Measurements from ENCODE around the gene PTTG2.
A peak's percentile ranks its signal among the peaks of the same experiment; 100 is the strongest.
"Not testable (repeated sequence)": the region's sequence is repeated elsewhere in the genome, so short reads cannot be mapped to it uniquely, and the experiment has no call there.

PTTG2 gene

DNA sequence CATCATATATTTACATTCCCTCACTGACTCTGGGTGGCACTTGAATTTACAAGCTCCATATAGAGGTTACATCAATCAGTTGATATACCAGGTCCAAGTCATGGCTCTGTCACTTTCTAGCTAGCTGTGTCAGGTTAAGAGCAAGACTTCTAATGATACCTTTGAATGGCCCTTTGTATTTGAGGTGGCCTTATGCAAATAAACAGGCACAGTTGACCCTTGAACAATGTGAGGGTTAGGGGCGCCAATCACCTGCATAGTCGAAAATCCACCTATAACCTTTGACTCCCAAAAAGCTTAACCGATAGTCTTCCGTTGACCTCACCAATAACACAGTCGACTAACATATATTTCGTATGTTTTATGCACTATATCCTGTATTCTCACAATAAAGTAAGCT lies 1.3 kb upstream of the PTTG2 start:
- DNase-seq: no peak

- no peak for DNase-seq
Observed at GRCh38 chr4:37960679-37961450, 667 bp downstream of the PTTG2 start.

DNA sequence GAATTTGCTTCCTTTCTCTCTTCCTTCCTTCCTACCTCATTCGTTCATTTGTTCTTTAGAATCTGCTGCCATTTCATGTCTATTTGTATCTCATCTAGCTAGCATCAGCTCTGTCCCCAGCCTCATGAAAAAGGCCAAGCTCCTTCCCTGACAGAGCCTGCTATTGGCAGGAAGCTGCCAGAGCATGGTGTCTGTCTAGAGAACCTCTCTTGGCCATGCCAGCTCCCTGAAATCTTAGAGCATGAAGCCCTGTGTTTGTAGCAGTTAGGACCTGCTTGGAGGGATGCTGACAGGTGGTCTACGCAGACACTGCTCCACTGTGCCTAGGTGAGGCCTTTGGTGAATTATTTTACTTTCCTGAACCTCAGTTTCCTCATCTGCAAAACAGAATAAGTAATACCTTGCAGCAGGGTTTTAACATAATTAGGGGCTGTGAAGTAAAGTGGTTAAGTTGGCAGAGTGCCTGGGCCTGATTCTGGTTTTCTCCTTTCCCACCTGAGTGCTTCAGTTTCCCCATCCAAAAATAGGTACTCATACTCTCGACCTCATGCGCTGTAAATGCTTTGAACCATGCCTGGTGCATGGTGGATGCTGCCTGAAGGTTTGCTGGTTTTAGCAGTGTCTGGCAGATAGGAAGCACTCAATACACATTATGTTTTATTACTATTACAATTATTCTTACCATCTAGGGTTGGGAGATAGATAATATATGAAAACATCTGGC lies 4.7 kb downstream of the PTTG2 start:
- DNase-seq: no peak

DNA sequence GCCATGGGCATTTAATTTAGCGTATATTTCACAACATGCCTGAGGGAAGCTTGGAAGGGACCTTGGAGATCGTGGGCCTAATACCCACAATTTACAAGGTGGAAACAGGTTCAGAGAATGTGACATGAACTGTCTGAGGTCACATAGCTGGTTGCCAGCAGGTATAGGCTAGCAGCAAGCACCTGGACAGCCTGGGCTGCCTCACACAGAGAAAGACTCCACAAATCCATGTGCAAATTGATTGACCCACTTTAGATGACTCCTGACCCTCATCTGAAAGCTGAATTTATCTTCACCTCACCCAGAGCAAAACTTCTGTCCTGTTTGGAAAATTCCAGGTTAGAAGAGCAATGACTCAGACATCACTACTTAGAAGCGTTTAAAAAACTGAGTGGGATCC lies 5.8 kb downstream of the PTTG2 start:
- no peak for DNase-seq

- DNase-seq: no peak
Observed at GRCh38 chr4:37967736-37968135, 7.5 kb downstream of the PTTG2 start.

DNA sequence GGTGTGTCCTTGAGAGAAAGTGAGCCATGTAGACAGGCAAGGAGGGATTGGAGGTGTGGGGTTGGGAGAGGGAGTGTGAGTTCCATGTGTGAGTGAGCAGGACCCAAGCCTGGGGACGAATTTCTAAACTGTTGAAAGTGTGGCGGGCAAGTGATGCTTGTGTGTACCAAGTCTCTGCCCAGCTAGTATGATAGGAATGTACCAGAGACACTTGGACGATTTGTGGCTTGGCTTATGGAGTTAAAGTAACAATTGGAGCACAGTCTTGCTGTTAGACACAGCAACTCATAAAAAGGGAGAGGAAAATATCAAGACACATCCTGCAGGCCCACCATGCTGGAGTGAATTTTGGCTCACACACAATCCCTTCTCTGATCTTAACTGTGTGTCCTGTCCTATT lies 8.5 kb downstream of the PTTG2 start:
- no peak for DNase-seq

DNA sequence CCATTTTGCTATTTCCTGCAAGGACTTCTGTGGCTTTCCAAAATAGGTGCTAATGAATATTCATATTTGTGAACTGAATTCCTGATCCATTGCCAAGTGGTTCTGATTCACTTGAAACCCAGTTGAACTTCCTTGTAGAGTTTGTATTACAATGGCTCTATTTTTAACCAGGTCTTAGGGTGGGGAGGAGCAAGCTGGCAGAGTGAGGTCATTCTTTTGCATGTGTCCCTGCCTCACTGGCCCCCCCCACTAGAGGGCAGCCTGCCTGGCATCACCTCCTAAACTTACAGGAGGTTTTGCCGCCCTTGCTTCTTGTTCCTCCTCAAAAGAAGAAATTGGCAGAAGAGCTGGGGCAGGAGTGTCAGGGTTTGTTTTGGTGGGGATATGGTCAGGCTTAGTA lies 10.5 kb downstream of the PTTG2 start:
- DNase-seq: peak; percentile 51 to 58

- DNase-seq: no peak
Observed at GRCh38 chr4:37971202-37971601, 11.0 kb downstream of the PTTG2 start.

- DNase-seq: no peak
Observed at GRCh38 chr4:37973441-37973840, 13.2 kb downstream of the PTTG2 start.

DNA sequence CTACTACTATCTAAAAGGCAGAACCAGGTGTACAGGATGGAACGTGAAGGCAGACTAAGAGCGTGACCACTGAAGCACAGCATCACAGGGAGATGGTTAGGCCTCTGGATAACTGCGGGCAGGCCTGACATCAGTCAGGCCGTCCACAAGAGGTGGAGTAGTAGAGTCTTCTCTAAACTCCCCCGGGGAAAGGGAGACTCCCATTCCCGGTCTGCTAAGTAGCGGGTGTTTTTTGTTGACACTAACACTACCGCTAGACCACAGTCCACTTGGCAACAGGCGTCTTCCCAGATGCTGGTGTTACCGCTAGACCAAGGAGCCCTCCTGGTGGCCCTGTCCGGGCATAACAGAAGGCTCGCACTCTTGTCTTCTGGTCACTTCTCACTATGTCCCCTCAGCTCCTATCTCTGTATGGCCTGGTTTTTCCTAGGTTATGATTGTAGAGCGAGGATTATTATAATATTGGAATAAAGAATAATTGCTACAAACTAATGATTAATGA lies 15.2 kb downstream of the PTTG2 start:
- DNase-seq: not testable (repeated sequence)

DNA sequence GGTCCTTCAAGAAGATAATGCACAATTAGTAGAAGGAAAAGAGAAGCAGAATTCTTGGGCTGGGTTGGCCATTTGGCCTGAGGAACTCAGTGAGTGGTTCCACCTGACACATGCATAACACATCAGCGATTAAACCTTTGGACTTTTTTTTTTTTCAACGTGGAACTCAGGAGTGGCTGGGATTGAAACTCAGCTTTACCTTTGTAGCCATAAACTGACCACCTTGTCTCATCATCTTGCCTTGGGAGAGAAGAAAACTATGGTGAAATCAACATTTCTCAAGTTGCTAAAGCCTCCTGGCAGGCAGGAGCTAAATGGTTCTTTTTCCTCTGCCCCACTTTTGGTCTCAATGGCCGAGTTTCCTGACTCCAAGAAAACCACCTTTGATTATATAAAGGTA lies 16.3 kb downstream of the PTTG2 start:
- DNase-seq: no peak

GRCh38 chr4:37976991-37977470 lies 16.8 kb downstream of the PTTG2 start:
- peak; percentile 71 to 83 for DNase-seq

GRCh38 chr4:37977471-37978247 lies 17.5 kb downstream of the PTTG2 start:
- DNase-seq: peak; percentile 75 to 76

DNA sequence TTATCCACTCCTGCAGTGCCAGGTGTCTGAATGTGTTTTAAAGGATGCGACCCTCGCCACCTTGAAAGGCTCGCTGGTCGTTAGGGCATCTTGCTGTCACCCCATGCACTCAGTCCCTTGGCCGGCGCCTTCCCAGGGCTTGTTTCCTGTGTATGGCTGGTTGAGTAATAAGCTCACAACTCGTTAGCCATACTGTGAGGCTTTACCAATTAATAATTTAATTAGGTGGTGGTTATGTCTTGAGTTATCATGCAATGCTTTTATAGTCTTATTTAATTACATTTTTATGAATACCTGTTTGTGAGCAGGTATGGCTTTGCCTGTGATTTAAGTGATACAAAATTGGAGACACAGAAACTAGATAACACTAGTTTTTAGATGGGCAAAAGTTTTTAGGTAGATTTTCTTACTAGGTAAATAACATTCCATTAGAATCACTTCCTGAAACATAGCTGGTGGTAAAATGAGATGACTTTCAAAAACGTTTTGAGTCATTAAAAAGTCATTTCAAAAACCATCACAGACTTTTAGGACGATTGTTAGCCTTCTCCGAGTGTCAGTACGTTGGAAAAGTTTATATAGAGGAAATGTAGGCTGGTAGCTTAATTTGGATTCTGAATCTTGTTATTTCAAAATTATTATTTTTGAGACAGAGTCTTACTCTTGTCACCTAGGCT lies 18.2 kb downstream of the PTTG2 start:
- DNase-seq: peak; percentile 6 to 12

DNA sequence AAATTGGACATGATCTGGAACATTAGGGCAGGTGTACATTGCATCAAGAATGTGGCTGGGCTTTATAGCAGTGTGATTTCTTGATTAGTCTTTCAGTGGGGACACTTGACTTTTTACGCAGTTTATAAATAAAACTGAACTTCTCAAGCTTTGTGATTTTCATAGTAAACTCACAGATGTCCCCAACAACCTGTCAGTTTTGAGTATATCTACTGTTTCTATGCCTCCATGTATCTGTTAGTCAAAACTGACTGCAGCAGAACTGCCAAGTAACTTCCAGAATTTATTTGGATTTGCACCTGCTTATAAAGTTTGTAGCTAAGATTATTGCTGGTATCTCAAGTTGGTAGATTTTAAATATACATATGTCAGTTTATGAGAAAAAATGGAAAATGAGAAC lies 20.0 kb downstream of the PTTG2 start:
- no peak for DNase-seq

- DNase-seq: no peak
Observed at GRCh38 chr4:37981425-37981824, 21.2 kb downstream of the PTTG2 start.

GRCh38 chr4:37981844-37982720 lies 21.9 kb downstream of the PTTG2 start:
- no peak for DNase-seq

DNA sequence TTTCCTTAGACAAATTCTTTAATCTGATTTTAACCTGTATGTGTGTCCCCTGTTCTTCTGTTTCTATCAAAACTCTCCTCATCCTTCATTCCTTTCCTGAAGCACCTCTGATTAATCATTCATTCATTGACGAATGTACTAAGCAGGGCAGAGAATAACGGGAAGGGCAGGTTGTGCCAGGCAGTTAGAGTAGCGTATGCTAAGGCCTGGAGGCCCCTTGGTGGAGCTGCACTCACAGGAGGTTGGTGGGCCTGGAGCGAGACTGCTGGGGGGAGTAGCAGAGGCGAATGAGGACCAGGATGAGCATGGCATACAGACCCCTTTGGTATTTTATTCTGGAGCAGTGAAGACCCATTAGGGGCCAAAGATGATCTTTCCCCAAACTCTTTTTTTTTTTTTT lies 22.5 kb downstream of the PTTG2 start:
- no peak for DNase-seq

DNA sequence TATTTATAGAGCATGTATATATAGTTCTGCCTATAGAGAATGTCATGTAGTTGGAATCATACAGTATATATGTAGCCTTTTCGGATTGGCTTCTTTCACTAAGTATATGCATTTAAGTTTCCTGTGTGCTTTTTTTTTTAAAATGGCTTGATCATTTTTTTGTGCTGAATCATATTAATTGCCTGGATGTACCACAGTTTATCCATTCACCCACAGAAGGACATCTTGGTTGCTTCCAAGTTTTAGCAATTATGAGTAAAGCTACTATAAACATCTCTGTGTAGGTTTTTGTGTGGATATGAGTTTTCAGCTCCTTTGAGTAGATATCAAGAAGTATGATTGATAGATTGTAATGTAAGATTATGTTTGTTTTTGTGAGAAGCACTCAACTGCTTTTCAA lies 23.8 kb downstream of the PTTG2 start:
- no peak for DNase-seq

- no peak for DNase-seq
Observed at GRCh38 chr4:37985730-37986275, 25.6 kb downstream of the PTTG2 start.

DNA sequence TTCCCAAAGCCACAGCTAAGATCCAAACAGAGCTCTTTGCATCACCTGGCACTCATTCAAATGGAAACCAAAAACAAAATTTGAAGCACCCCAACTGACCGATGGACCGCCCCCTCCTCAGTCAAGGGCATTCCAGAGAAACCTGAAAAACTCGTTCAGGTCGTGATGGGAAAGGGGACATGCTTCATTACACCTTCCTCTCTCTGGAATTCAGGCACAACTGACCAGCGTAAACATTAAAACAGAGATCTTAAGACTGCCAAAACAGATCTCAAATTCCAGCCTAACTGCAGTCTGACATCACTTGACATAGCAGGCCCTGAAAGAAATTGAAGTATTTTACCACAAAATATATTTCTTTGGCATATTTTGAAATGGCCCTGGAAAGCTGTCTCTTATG lies 28.5 kb downstream of the PTTG2 start:
- DNase-seq: no peak

Data from activated CD4-positive, alpha-beta T cell treated with anti-CD3 and anti-CD28 coated beads for 4 hours (primary cell).